Stomach (tissue), 9 donors: Measurements from ENCODE around the gene PRSS21. TPM values are rescaled to one million over a fixed set of nuclear protein-coding genes. Genes with fewer than 3 reads are reported as not detected.

Source experiments
- DNase-seq, 2 donors: peaks; one replicate each; pipeline versions ENCODE4 v3.0.0 to v3.0.0-alpha.2; 2013 to 2019
- H3K27ac ChIP-seq, 5 donors: fragments of 200-600 bp in 4 of 5; sonication (generic) in 4 of 5; one replicate each; pipeline ENCODE4 v1.5.1; 2013 to 2019; ENCODE audit warnings: mild to moderate bottlenecking in 1 of 5, moderate library complexity in 1 of 5
- H3K27me3 ChIP-seq, 3 donors: fragments of 200-600 bp; sonication (generic); one replicate each; pipeline ENCODE4 v1.5.1; 2017 to 2019; ENCODE audit warnings: mixed run types in 1 of 3
- H3K36me3 ChIP-seq, 4 donors: fragments of 200-600 bp; sonication (generic); 1 replicate in 3 of 4; 2 replicates in 1 of 4; pipeline ENCODE4 v1.5.1; 2016 to 2019
- H3K4me1 ChIP-seq, 4 donors: fragments of 200-600 bp; sonication (generic); one replicate each; pipeline ENCODE4 v1.5.1; 2016 to 2019
- H3K4me3 ChIP-seq, 4 donors: fragments of 200-600 bp; sonication (generic) in 3 of 4; one replicate each; pipeline ENCODE4 v1.5.1; 2016 to 2019; ENCODE audit warnings: mild to moderate bottlenecking in 1 of 4
- H3K9me3 ChIP-seq, 4 donors: fragments of 200-600 bp; sonication (generic); one replicate each; pipeline ENCODE4 v1.5.1; 2016 to 2019
- EP300 ChIP-seq: sonication (generic); formaldehyde crosslinking; IDR thresholded peaks from one replicate; pipeline ENCODE4 v1.6.1; 2017; ENCODE audit warnings: antibody characterized with exemption
- POLR2A ChIP-seq, 4 donors: fragments of 450-650 bp; IDR thresholded peaks; one replicate each; pipeline ENCODE4 v1.6.1; 2016; ENCODE audit warnings: antibody characterized with exemption in 4 of 4, control low read depth in 2 of 4, mild to moderate bottlenecking in 1 of 4, moderate library complexity in 1 of 4
- POLR2AphosphoS5 ChIP-seq, 3 donors: sonication (generic); formaldehyde crosslinking; IDR thresholded peaks; one replicate each; pipeline ENCODE4 v1.6.1; 2016; ENCODE audit warnings: antibody characterized with exemption in 3 of 3
- WGBS, 5 donors: extraction: QIAGEN DNeasy Blood & Tissue Kit in 3 of 5; methylation state at CpG; one replicate each; pipeline versions ENCODE4 v1.1.5 to v1.1.7; 2013 to 2018; 5-methylcytosine and 5-hydroxymethylcytosine counted together
- intact Hi-C: fragments of 100-400 bp; cut with DNase I; formaldehyde crosslinking; loops from one replicate; pipeline ENCODE4 v1.15.1; 2023; ENCODE audit warnings: low total_unique reads
- polyA plus RNA-seq, 3 donors: library from polyadenylated mRNA; stranded (reverse); fragments of 200-250 nt; gene quantifications; one replicate each; pipeline ENCODE4 v1.2.3, GENCODE V29; 2013
- total RNA-seq, 5 donors: library from RNA; depleted of rRNA; stranded (reverse); fragments of >200 nt; gene quantifications; one replicate each; pipeline versions ENCODE4 v1.1.0 to v1.2.3, GENCODE V29; 2014 to 2016
- TF ChIP-seq, protein P1 (sequence below), 7 experiments: fragments of 450-650 bp in 4 of 7; fragments of 200-600 bp in 3 of 7; sonication (generic) in 3 of 7; IDR thresholded peaks; one replicate each; pipeline ENCODE4 v1.5.1; 2016 to 2019; ENCODE audit warnings: antibody characterized with exemption in 7 of 7, control low read depth in 2 of 7, mild to moderate bottlenecking in 1 of 7
- donor health status: healthy with polysubstance abuse.
- donor health status: Bipolar disorder and iron deficiency.
- donor health status: healthy.

PRSS21 gene
- total and polyA plus RNA-seq, 8 donors, result 0.50 to 2.9 (median 0.88) TPM; not detected in 4

DNA sequence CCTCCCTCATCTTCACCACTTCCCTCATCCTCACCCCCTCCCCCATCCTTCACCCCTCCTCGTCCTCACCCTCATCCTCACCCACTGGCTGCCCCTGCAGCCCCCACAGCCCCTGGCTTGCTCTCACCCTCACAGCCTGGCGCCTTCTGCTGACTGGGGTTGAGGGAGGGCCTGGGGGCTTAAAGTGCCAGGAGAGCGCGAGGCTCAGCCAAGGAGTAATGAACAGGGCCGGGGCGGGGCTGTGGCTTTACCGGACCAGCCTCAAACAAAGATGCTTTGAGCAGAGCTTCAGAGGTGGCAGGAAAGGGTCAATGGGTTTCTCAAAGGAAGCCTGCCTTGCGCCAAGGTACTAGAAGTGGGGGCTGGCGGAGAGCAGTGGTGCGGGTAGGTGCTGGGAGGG, 29.6 kb upstream of the PRSS21 start, which contains the start of gene PRSS33:
PRSS33 (minus strand) TSS at position 155 of the 400 bp plus-strand sequence. CDS start 1,013 bp downstream, outside the sequence.
- intact Hi-C loops, result loop anchor here (10.0 kb wide), 1 partner anchor 77 kb away; no protein-coding TSS in a partner anchor
- Histone ChIP-seq H3K27ac (no peak within 1 kb of the TSS), H3K4me3 (no peak within 1 kb of the TSS), H3K9me3 (no peaks in the 10 kb centered on the region), H3K36me3 (no peaks in the 10 kb centered on the region), H3K4me1 (peaks cover 12 to 25% (median 15%) of the 10 kb centered on the region in 4 donors), H3K27me3 (peaks cover 10 to 83% (median 33%) of the 10 kb centered on the region in 3 donors)
- 16 to 28% (median 20%) methylated on average over 10 of the region's 10 CpGs for whole genome bisulfite sequencing, 5 donors
- TF ChIP-seq, protein P1, sequence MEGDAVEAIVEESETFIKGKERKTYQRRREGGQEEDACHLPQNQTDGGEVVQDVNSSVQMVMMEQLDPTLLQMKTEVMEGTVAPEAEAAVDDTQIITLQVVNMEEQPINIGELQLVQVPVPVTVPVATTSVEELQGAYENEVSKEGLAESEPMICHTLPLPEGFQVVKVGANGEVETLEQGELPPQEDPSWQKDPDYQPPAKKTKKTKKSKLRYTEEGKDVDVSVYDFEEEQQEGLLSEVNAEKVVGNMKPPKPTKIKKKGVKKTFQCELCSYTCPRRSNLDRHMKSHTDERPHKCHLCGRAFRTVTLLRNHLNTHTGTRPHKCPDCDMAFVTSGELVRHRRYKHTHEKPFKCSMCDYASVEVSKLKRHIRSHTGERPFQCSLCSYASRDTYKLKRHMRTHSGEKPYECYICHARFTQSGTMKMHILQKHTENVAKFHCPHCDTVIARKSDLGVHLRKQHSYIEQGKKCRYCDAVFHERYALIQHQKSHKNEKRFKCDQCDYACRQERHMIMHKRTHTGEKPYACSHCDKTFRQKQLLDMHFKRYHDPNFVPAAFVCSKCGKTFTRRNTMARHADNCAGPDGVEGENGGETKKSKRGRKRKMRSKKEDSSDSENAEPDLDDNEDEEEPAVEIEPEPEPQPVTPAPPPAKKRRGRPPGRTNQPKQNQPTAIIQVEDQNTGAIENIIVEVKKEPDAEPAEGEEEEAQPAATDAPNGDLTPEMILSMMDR (IDR thresholded peaks at IDR 0.05), result no peak
- TF ChIP-seq POLR2AphosphoS5 (IDR thresholded peaks at IDR 0.05), result no peak
- no peak for TF ChIP-seq POLR2A (IDR thresholded peaks at IDR 0.05)
- TF ChIP-seq EP300, result no peak
- peak in 1 of 2 donors; percentile 6 for DNase-seq

DNA sequence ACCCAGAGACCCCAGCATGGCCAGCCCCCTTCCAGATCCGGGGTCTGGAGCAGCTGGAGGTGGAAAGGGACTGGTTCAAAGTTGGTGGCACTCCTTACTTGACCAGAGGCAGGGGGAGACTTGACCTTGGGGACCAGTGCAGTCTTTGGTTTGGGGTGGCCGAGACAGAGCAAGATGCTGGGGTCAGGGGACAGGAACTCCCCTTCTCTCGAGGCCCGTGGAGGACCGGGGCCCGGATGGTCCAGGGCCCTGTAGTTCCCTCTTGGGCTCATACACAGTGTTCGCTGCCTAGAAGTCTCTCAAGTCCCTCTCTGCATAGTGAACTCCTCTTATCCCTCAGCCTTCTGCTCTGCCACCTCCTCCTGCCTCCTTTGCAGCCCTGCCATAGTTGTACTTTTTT, 29.1 kb upstream of the PRSS21 start:
- Histone ChIP-seq H3K36me3 (no peaks in the 10 kb centered on the region), H3K27ac (no peak overlapping the region), H3K27me3 (peaks cover 10 to 83% (median 33%) of the 10 kb centered on the region in 3 donors), H3K9me3 (no peaks in the 10 kb centered on the region), H3K4me3 (no peak overlapping the region), H3K4me1 (peaks cover 12 to 25% (median 15%) of the 10 kb centered on the region in 4 donors)
- 34 to 62% (median 50%) methylated on average over 7 of the region's 7 CpGs for WGBS, 5 donors
- DNase-seq, result no peak
- no peak for TF ChIP-seq POLR2AphosphoS5 (IDR thresholded peaks at IDR 0.05)
- TF ChIP-seq POLR2A (IDR thresholded peaks at IDR 0.05), result no peak
- TF ChIP-seq, protein P1 (IDR thresholded peaks at IDR 0.05), result no peak
- no peak for TF ChIP-seq EP300
- intact Hi-C loops, result loop anchor here (10.0 kb wide), 1 partner anchor 77 kb away; no protein-coding TSS in a partner anchor

DNA sequence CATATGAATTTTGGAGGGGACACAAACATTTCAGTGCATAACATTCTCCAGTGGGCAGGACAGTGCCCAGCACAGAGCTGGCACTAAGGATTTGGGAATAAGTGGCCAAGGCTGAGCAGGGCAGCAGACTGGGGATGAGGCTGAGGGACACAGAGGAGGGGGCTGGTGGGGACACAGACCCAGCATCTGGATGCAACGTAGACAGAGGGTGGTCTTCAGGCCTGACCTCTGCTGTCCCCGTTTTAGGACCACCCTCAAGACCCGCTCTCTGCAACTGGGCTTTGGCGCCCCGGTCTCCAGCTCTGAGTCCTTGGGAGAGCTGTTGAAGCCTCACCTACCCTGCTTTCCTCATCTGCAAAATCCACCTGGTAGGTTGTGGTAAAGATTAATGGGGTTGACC, 26.4 kb upstream of the PRSS21 start:
- no peak for TF ChIP-seq EP300
- TF ChIP-seq POLR2A (IDR thresholded peaks at IDR 0.05), result no peak
- TF ChIP-seq, protein P1 (IDR thresholded peaks at IDR 0.05), result no peak
- TF ChIP-seq POLR2AphosphoS5 (IDR thresholded peaks at IDR 0.05), result no peak
- H3K27ac ChIP-seq, result no peak overlapping the region
- no peaks in the 10 kb centered on the region for H3K36me3 ChIP-seq
- no peak for DNase-seq
- H3K9me3 ChIP-seq, result no peaks in the 10 kb centered on the region
- intact Hi-C loops, result no loop called here
- no peak overlapping the region for H3K4me3 ChIP-seq
- H3K4me1 ChIP-seq, result peaks cover 3 to 24% (median 7%) of the 10 kb centered on the region in 4 donors
- 81 to 97% (median 83%) methylated on average over 5 of the region's 5 CpGs for WGBS, 5 donors
- peaks cover 5 to 72% (median 20%) of the 10 kb centered on the region in 3 donors for H3K27me3 ChIP-seq

DNA sequence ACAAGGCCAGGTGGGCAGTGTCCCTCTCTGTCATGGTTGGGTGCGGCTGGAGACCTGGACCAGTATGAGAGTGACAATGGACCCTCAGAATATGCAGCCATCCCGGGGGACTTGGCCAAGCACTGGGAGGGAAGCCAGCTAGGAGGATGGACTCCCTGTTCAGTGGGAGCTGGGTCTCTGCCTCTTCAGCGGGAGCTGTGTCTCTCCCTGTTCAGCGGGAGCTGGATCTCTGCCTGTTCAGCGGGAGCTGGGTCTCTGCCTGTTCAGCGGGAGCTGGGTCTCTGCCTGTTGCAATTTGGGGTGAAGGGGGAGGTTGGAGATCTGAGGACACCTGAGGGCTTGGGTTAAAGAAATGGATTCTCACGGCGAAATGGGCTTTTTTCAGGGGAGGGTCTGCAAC, 25.9 kb upstream of the PRSS21 start:
- peaks cover 0 to 26% (median 4%) of the 10 kb centered on the region in 4 donors for H3K4me1 ChIP-seq
- H3K36me3 ChIP-seq, result no peaks in the 10 kb centered on the region
- H3K9me3 ChIP-seq, result no peaks in the 10 kb centered on the region
- DNase-seq, result no peak
- no peak for TF ChIP-seq EP300
- TF ChIP-seq, protein P1 (IDR thresholded peaks at IDR 0.05), result no peak
- TF ChIP-seq POLR2A (IDR thresholded peaks at IDR 0.05), result no peak
- no peak for TF ChIP-seq POLR2AphosphoS5 (IDR thresholded peaks at IDR 0.05)
- intact Hi-C loops, result no loop called here
- WGBS, 5 donors, result 73 to 84% (median 80%) methylated on average over 8 of the region's 8 CpGs
- H3K4me3 ChIP-seq, result no peak overlapping the region
- no peak overlapping the region for H3K27ac ChIP-seq
- H3K27me3 ChIP-seq, result peaks cover 3 to 71% (median 14%) of the 10 kb centered on the region in 3 donors
